Right atrium auricular region (tissue), 2 donors: ENCODE data around the gene CAMTA1. TPM values are rescaled to one million over a fixed set of nuclear protein-coding genes. Genes with fewer than 3 reads are reported as not detected.
A peak's percentile ranks its signal among the peaks of the same experiment; 100 is the strongest.
"Not testable (repeated sequence)": the region's sequence is repeated elsewhere in the genome, so short reads cannot be mapped to it uniquely, and the experiment has no call there.

ENCODE experiments used
- DNase-seq: peaks from one replicate; pipeline ENCODE4 v3.0.0-alpha.2; 2019; ENCODE audit warnings: low spot score
- H3K27ac ChIP-seq, 2 donors: fragments of 200-600 bp; sonication (generic); 1 replicate in 1 of 2; 2 replicates in 1 of 2; pipeline ENCODE4 v1.5.1; 2016 to 2019
- H3K27me3 ChIP-seq, 2 donors: fragments of 200-600 bp; sonication (generic); one replicate each; pipeline versions ENCODE4 v1.5.1 to v1.6.0; 2017 to 2019
- H3K36me3 ChIP-seq: fragments of 200-600 bp; sonication (generic); one replicate; pipeline ENCODE4 v1.5.1; 2016
- H3K4me1 ChIP-seq, 2 donors: fragments of 200-600 bp; sonication (generic); one replicate each; pipeline versions ENCODE4 v1.5.1 to v1.6.0; 2017 to 2019
- H3K4me3 ChIP-seq, 2 donors: fragments of 200-600 bp; sonication (generic); 1 replicate in 1 of 2; 2 replicates in 1 of 2; pipeline ENCODE4 v1.5.1; 2017 to 2019; ENCODE audit warnings: mild to moderate bottlenecking in 1 of 2, moderate library complexity in 1 of 2
- H3K9me3 ChIP-seq, 2 donors: fragments of 200-600 bp; sonication (generic); one replicate each; pipeline ENCODE4 v1.5.1; 2019
- total RNA-seq, 2 donors: library from RNA; depleted of rRNA; stranded (reverse); fragments of >200 nt; gene quantifications; one replicate each; pipeline ENCODE4 v1.1.0, GENCODE V29; 2016
- TF ChIP-seq, protein P1 (sequence below), 2 donors: fragments of 200-600 bp; sonication (generic); IDR thresholded peaks; one replicate each; pipeline ENCODE4 v1.5.1; 2019; ENCODE audit warnings: antibody characterized with exemption in 2 of 2

The CAMTA1 gene
- total RNA-seq, 2 donors from 2014 or later, result 132 to 190 TPM

DNA sequence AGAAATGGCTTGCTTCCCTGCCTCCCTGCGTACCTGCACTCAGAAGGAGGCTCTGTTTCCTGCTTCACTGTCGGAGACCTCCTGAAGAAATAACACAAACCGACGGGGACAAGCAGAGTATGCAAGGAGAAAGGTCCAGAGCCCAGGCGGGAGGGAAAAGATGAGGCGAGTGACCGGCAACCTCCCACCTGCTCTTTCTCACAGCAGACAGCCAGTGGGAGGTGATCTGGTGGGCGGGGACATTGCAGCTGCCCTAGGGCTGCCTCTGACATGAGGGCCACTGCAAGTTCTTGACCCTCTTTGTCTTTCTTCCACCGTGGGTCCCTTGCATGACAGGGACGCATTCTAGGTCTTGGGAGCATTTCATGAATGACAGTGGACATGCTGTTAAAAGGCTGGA is 368.2 kb downstream of the CAMTA1 start:
- no peaks in the 10 kb centered on the region for H3K36me3 ChIP-seq
- H3K4me3 ChIP-seq, result no peak overlapping the region
- no peaks in the 10 kb centered on the region for H3K9me3 ChIP-seq
- no peak for DNase-seq
- H3K27me3 ChIP-seq, result no peaks in the 10 kb centered on the region
- H3K27ac ChIP-seq, result no peak overlapping the region
- H3K4me1 ChIP-seq, result peaks cover 0 to 11% of the 10 kb centered on the region in 2 donors
- TF ChIP-seq, protein P1, sequence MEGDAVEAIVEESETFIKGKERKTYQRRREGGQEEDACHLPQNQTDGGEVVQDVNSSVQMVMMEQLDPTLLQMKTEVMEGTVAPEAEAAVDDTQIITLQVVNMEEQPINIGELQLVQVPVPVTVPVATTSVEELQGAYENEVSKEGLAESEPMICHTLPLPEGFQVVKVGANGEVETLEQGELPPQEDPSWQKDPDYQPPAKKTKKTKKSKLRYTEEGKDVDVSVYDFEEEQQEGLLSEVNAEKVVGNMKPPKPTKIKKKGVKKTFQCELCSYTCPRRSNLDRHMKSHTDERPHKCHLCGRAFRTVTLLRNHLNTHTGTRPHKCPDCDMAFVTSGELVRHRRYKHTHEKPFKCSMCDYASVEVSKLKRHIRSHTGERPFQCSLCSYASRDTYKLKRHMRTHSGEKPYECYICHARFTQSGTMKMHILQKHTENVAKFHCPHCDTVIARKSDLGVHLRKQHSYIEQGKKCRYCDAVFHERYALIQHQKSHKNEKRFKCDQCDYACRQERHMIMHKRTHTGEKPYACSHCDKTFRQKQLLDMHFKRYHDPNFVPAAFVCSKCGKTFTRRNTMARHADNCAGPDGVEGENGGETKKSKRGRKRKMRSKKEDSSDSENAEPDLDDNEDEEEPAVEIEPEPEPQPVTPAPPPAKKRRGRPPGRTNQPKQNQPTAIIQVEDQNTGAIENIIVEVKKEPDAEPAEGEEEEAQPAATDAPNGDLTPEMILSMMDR (IDR thresholded peaks at IDR 0.05), result no peak

DNA sequence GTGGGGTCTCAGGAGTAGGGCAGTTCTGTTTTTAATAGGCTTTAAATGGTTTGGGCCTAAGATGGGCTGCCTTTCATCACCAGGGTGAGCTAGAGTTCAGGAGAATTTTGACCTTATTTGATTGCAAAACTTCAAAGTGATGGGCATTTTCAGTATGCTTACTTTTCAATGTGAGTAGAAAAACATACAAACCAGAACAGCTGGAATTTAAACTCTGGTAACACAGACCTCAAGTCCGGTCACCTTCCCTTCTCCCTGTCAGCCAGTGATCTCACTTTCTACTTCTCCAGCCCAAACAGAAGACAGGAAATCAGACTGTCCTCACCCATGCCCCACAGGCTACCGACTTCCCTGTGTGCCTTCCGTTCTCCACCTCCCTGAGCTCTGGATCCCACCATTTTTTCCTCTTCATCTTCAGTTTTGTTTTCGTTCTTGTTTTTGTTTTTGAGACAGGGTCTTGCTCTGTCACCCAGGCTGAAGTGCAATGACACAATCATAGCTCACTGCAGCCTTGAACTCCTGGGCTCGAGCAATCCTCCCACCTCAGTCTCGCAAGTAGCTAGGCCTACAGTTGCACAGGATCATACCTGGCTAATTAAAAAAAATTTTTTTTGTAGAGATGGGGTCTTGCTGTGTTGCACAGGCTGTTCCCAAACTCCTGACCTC is 374.0 kb downstream of the CAMTA1 start:
- H3K36me3 ChIP-seq, result no peaks in the 10 kb centered on the region
- TF ChIP-seq, protein P1 (IDR thresholded peaks at IDR 0.05), result no peak
- no peak overlapping the region for H3K27ac ChIP-seq
- H3K4me3 ChIP-seq, result no peak overlapping the region
- no peaks in the 10 kb centered on the region for H3K4me1 ChIP-seq
- H3K27me3 ChIP-seq, result no peaks in the 10 kb centered on the region
- no peak for DNase-seq
- H3K9me3 ChIP-seq, result no peaks in the 10 kb centered on the region

DNA sequence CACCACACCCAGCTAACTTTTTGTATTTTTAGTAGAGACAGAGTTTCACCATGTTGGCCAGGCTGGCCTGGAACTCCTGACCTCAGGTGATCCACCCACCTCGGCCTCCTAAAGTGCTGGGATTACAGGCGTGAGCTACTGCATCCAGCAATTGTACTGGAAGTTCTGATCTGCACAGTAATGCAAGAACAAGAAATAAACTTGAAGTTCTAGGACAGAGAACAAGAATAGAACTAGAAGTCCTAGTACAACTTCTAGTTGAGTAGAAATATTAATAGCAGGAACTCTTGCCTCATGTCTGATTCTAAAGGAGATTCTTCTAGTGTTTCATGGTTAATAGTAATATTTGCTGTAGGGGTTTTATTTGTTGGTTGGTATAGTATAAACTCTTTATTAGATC is 383.3 kb downstream of the CAMTA1 start:
- DNase-seq, H3K9me3 ChIP-seq, H3K4me1 ChIP-seq, H3K4me3 ChIP-seq, H3K27me3 ChIP-seq, H3K27ac ChIP-seq, H3K36me3 ChIP-seq: not testable (repeated sequence)

DNA sequence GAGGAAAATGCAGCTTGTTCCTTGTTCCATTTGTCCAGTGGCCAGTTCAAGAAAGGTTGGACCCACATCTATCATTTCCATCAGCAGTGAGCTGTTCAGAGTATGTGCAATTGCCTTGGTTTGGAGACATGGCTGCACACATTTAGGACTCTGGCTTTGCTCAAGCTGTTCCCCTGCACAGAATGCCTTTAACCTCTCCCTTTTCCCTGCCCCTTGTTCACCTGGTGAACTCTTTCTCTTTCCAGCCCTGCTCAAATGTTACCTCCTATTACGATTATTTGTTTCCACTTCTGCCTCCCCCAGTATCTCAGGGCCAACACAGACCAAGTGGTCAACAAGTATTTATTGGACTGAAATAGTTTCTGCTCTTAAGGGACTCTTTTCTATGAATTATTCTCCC is 385.9 kb downstream of the CAMTA1 start:
- Histone ChIP-seq H3K27me3 (no peaks in the 10 kb centered on the region), H3K9me3 (no peaks in the 10 kb centered on the region), H3K27ac (no peak overlapping the region), H3K4me3 (no peak overlapping the region), H3K4me1 (peaks cover 0 to 4% of the 10 kb centered on the region in 2 donors), H3K36me3 (no peaks in the 10 kb centered on the region)
- DNase-seq, result no peak
- TF ChIP-seq, protein P1 (IDR thresholded peaks at IDR 0.05), result no peak

DNA sequence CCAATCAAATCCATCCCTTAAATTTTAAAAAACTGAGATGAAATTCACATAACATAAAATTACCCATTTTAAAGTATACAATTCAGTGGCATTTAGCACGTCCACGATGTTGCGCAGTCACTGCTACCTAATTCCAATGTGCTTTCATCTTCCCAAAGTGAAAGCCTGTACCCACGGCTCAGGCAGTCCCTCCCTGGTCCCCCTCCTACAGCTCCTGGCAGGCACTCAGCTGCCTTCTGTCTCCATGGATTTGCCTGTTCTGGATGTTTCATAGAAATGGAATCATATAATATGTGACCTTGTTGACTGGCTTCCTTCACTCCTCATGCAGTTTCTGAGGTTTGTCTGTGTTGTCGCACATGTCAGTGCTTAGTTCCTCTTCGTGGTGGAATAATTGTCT is 386.3 kb downstream of the CAMTA1 start:
- H3K27me3 ChIP-seq, result no peaks in the 10 kb centered on the region
- H3K27ac ChIP-seq, result no peak overlapping the region
- peaks cover 0 to 4% of the 10 kb centered on the region in 2 donors for H3K4me1 ChIP-seq
- TF ChIP-seq, protein P1 (IDR thresholded peaks at IDR 0.05), result no peak
- H3K4me3 ChIP-seq, result no peak overlapping the region
- no peaks in the 10 kb centered on the region for H3K36me3 ChIP-seq
- no peak for DNase-seq
- H3K9me3 ChIP-seq, result no peaks in the 10 kb centered on the region

- DNase-seq, result peak; percentile 50
- no peaks in the 10 kb centered on the region for H3K27me3 ChIP-seq
These were observed 387.6 kb downstream of the CAMTA1 start for GRCh38 chr1:7172804-7173203.

More at GRCh38 chr1:7172804-7173203, 387.6 kb downstream of the CAMTA1 start:
- Histone ChIP-seq H3K9me3 (no peaks in the 10 kb centered on the region), H3K36me3 (no peaks in the 10 kb centered on the region), H3K4me1 (peaks cover 0 to 4% of the 10 kb centered on the region in 2 donors), H3K4me3 (no peak overlapping the region), H3K27ac (no peak overlapping the region)
- TF ChIP-seq, protein P1 (IDR thresholded peaks at IDR 0.05), result no peak
